Lower lobe of right lung (tissue), 2 donors: Measurements from ENCODE around the gene BIRC5. TPM values are rescaled to one million over a fixed set of nuclear protein-coding genes. Genes with fewer than 3 reads are reported as not detected.

Experiments used
- ATAC-seq, 2 donors: fragments of 200-7000 bp; cut with Tn5 transposase; one replicate each; pipeline ENCODE4 v1.9.1; 2020 to 2022; ENCODE audit warnings: mild to moderate bottlenecking in 2 of 2, moderate library complexity in 2 of 2
- DNase-seq: peaks from one replicate; pipeline ENCODE4 v3.0.0-alpha.2; 2020
- H3K27ac ChIP-seq: fragments of 200-600 bp; one replicate; pipeline ENCODE4 v1.8.0; 2022
- H3K27me3 ChIP-seq: fragments of 200-600 bp; one replicate; pipeline ENCODE4 v1.8.0; 2022; ENCODE audit warnings: low read depth
- H3K36me3 ChIP-seq: fragments of 200-600 bp; one replicate; pipeline ENCODE4 v1.8.0; 2022; ENCODE audit warnings: mild to moderate bottlenecking
- H3K4me1 ChIP-seq: fragments of 200-600 bp; one replicate; pipeline ENCODE4 v1.8.0; 2022
- H3K4me3 ChIP-seq: fragments of 200-600 bp; one replicate; pipeline ENCODE4 v1.8.0; 2022; ENCODE audit warnings: mild to moderate bottlenecking
- H3K9me3 ChIP-seq: fragments of 200-600 bp; one replicate; pipeline ENCODE4 v1.8.0; 2022
- CTCF ChIP-seq: fragments of 200-600 bp; IDR thresholded peaks from one replicate; pipeline ENCODE4 v1.8.0; 2022; ENCODE audit warnings: antibody characterized with exemption, mild to moderate bottlenecking
- intact Hi-C: fragments of 100-400 bp; cut with DNase I; formaldehyde crosslinking; loops from one replicate; pipeline ENCODE4 v1.11.0; 2022
- total RNA-seq: library from RNA; stranded (reverse); fragmentation: NEBNext Ultra II Directional; extraction: Animal tissue kit (Norgen Biotek cat#: 25700); gene quantifications from one replicate; pipeline ENCODE4 v1.2.1, GENCODE V29; 2021
- donor health status: DM: no; HTN: yes; CAD: no; lungs with severe emphysema.

Gene BIRC5
- total RNA-seq, 1 donor from 2014 or later, result 1.8 TPM

- Histone ChIP-seq H3K4me1 (peaks cover 48% of the 10 kb centered on the region), H3K4me3 (no peak overlapping the region), H3K9me3 (no peaks in the 10 kb centered on the region), H3K27ac (no peak overlapping the region), H3K36me3 (no peaks in the 10 kb centered on the region), H3K27me3 (no peaks in the 10 kb centered on the region)
- no peak for TF ChIP-seq CTCF
- DNase-seq (no peak), ATAC-seq (no peak)
- intact Hi-C loops, result no loop called here
Observed at GRCh38 chr17:78271419-78272170, 57.5 kb downstream of the BIRC5 start.

GRCh38 chr17:78272181-78272913 lies 58.3 kb downstream of the BIRC5 start:
- peaks cover 42% of the 10 kb centered on the region for H3K4me1 ChIP-seq
- DNase-seq (peak; percentile 82), ATAC-seq (peak; percentile 91 to 93)
- no peak for TF ChIP-seq CTCF
- H3K27ac ChIP-seq, result peak overlapping the region; percentile 25
- H3K4me3 ChIP-seq, result peak overlapping the region; percentile 15
- intact Hi-C loops, result no loop called here
- no peaks in the 10 kb centered on the region for H3K9me3 ChIP-seq
- H3K36me3 ChIP-seq, result no peaks in the 10 kb centered on the region
- H3K27me3 ChIP-seq, result no peaks in the 10 kb centered on the region

GRCh38 chr17:78272914-78273258 lies 58.8 kb downstream of the BIRC5 start:
- Histone ChIP-seq H3K27me3 (no peaks in the 10 kb centered on the region), H3K4me3 (peak overlapping the region; percentile 15), H3K27ac (peak overlapping the region; percentile 25)

GRCh38 chr17:78273813-78274212 lies 59.8 kb downstream of the BIRC5 start:
- no peaks in the 10 kb centered on the region for H3K9me3 ChIP-seq
- TF ChIP-seq CTCF, result no peak
- H3K4me1 ChIP-seq, result peaks cover 35% of the 10 kb centered on the region
- no peaks in the 10 kb centered on the region for H3K27me3 ChIP-seq
- DNase-seq (no peak), ATAC-seq (no peak)
- H3K27ac ChIP-seq, result no peak overlapping the region
- no peaks in the 10 kb centered on the region for H3K36me3 ChIP-seq
- intact Hi-C loops, result no loop called here
- H3K4me3 ChIP-seq, result no peak overlapping the region

More at GRCh38 chr17:78272914-78273258, 58.8 kb downstream of the BIRC5 start:
- peaks cover 42% of the 10 kb centered on the region for H3K4me1 ChIP-seq
- no peaks in the 10 kb centered on the region for H3K36me3 ChIP-seq
- intact Hi-C loops, result no loop called here
- no peaks in the 10 kb centered on the region for H3K9me3 ChIP-seq
- no peak for TF ChIP-seq CTCF
- DNase-seq, result no peak
- no peak for ATAC-seq

Other genes starting within 250 kb of the BIRC5 start
- 173 TPM for gene TMC6, start 85.5 kb upstream of the BIRC5 start, total RNA-seq
- 33.8 TPM for gene TMC8, start 83.5 kb upstream of the BIRC5 start, total RNA-seq
- not detected for gene C17orf99, start 67.9 kb upstream of the BIRC5 start, total RNA-seq
- gene SYNGR2, start 45.7 kb upstream of the BIRC5 start, total RNA-seq, result 217 TPM
- gene TK1, start 27.2 kb upstream of the BIRC5 start, total RNA-seq, result 6.6 TPM
- gene AFMID, start 26.9 kb upstream of the BIRC5 start, total RNA-seq, result 38.6 TPM
- gene TMEM235, start 17.4 kb downstream of the BIRC5 start, total RNA-seq, result not detected
- gene SOCS3, start 145.8 kb downstream of the BIRC5 start, total RNA-seq, result 69.5 TPM
- gene PGS1, start 164.4 kb downstream of the BIRC5 start, total RNA-seq, result 90.9 TPM